Transverse colon (tissue), 4 donors: ENCODE results near the gene C1orf115.

Experiments
- EP300 ChIP-seq: sonication (generic); formaldehyde crosslinking; IDR thresholded peaks from one replicate; pipeline ENCODE4 v1.6.1; 2017; ENCODE audit warnings: antibody characterized with exemption, low read depth
- POLR2A ChIP-seq: fragments of 450-650 bp; IDR thresholded peaks from one replicate; pipeline ENCODE4 v1.6.1; 2016; ENCODE audit warnings: antibody characterized with exemption, mild to moderate bottlenecking, moderate library complexity
- POLR2AphosphoS5 ChIP-seq, 3 donors: sonication (generic); formaldehyde crosslinking; IDR thresholded peaks; one replicate each; pipeline ENCODE4 v1.6.1; 2016; ENCODE audit warnings: antibody characterized with exemption in 3 of 3
- TF ChIP-seq, protein P1 (sequence below), 5 experiments: fragments of 200-600 bp in 3 of 5; fragments of 450-650 bp in 2 of 5; sonication (generic) in 3 of 5; IDR thresholded peaks; 1 replicate in 2 of 5; 2 replicates in 3 of 5; pipeline ENCODE4 v1.5.1; 2016 to 2017; ENCODE audit warnings: antibody characterized with exemption in 5 of 5, inconsistent platforms in 3 of 5, mild to moderate bottlenecking in 2 of 5, moderate library complexity in 1 of 5

DNA sequence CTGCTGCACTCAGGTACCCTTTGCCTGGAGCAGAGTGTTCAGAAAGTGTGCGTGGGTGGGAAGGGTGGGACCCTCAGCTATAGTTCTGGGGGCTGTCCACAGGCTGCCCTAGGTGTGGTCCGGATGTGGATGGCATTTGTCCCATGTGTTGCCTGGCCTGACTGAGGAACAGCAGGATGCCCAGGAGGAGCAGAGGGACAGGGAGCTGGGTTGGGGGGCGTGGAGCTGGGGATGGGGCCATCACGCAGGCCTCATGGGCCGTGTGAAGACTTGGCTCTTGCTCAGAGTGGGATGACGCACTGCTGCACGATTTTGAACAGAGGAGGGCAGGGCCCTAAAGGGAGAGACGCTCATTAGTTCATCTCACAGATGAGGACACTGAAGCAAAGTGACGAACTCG is 17.0 kb downstream of the C1orf115 start:
- TF ChIP-seq, protein P1, sequence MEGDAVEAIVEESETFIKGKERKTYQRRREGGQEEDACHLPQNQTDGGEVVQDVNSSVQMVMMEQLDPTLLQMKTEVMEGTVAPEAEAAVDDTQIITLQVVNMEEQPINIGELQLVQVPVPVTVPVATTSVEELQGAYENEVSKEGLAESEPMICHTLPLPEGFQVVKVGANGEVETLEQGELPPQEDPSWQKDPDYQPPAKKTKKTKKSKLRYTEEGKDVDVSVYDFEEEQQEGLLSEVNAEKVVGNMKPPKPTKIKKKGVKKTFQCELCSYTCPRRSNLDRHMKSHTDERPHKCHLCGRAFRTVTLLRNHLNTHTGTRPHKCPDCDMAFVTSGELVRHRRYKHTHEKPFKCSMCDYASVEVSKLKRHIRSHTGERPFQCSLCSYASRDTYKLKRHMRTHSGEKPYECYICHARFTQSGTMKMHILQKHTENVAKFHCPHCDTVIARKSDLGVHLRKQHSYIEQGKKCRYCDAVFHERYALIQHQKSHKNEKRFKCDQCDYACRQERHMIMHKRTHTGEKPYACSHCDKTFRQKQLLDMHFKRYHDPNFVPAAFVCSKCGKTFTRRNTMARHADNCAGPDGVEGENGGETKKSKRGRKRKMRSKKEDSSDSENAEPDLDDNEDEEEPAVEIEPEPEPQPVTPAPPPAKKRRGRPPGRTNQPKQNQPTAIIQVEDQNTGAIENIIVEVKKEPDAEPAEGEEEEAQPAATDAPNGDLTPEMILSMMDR (IDR thresholded peaks at IDR 0.05), result no peak
- no peak for TF ChIP-seq POLR2A
- no peak for TF ChIP-seq POLR2AphosphoS5 (IDR thresholded peaks at IDR 0.05)
- no peak for TF ChIP-seq EP300
